ENCODE results near the gene ACADVL.

Gene ACADVL

GRCh38 chr17:7222972-7223292, 3.2 kb downstream of the ACADVL start:
- H3K4me3 ChIP-seq (ENCODE audit: low read depth in 1 of 5, low read length in 5 of 5): no peak overlapping the region
- peaks cover 0 to 4% (median 0%) of the 10 kb centered on the region in 5 donors for H3K27me3 ChIP-seq (ENCODE audit: control insufficient read depth in 5 of 5, insufficient read depth in 4 of 5, low read length in 5 of 5)
- no peak overlapping the region for H3K9ac ChIP-seq (ENCODE audit: low read length in 5 of 5)
- peaks cover 0 to 68% (median 67%) of the 10 kb centered on the region in 5 donors for H3K36me3 ChIP-seq (ENCODE audit: control insufficient read depth in 5 of 5, insufficient read depth in 5 of 5, low read length in 5 of 5)
- peaks cover 12 to 64% (median 51%) of the 10 kb centered on the region in 5 donors for H3K4me1 ChIP-seq (ENCODE audit: control insufficient read depth in 5 of 5, insufficient read depth in 5 of 5, low read length in 5 of 5)
- no peaks in the 10 kb centered on the region for H3K9me3 ChIP-seq (ENCODE audit: control insufficient read depth in 5 of 5, low read length in 5 of 5)
- no peak overlapping the region for H3K27ac ChIP-seq (ENCODE audit: low read depth, low read length)

DNA sequence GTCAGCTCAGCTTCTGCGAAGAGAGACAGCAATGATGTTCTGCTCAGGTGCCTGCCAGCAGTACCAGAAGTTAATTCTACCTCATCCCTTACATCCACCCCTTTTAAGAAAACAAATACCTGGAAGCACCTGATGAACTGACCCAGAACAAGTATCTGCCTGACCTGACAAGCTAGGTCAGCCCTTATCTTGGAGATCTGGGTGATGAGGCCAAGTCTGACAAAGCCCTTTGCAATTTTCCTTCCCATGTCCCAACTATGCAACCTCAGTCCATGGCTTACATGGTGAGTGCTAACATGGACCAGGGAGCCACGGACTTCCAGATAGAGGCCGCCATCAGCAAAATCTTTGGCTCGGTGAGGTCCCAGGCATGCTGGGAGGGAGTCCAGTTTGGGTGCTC, 3.6 kb downstream of the ACADVL start:
- Histone ChIP-seq H3K36me3 (ENCODE audit: control insufficient read depth in 5 of 5, insufficient read depth in 5 of 5, low read length in 5 of 5) (peaks cover 3 to 73% (median 71%) of the 10 kb centered on the region in 5 donors), H3K4me1 (ENCODE audit: control insufficient read depth in 5 of 5, insufficient read depth in 5 of 5, low read length in 5 of 5) (peaks cover 12 to 60% (median 46%) of the 10 kb centered on the region in 5 donors), H3K4me3 (ENCODE audit: low read depth in 1 of 5, low read length in 5 of 5) (no peak overlapping the region), H3K9ac (ENCODE audit: low read length in 5 of 5) (no peak overlapping the region), H3K27me3 (ENCODE audit: control insufficient read depth in 5 of 5, insufficient read depth in 4 of 5, low read length in 5 of 5) (peaks cover 0 to 4% (median 0%) of the 10 kb centered on the region in 5 donors), H3K27ac (ENCODE audit: low read depth, low read length) (no peak overlapping the region), H3K9me3 (ENCODE audit: control insufficient read depth in 5 of 5, low read length in 5 of 5) (no peaks in the 10 kb centered on the region)

GRCh38 chr17:7224110-7224509, 4.4 kb downstream of the ACADVL start:
- no peak overlapping the region for H3K4me3 ChIP-seq (ENCODE audit: low read depth in 1 of 5, low read length in 5 of 5)
- no peaks in the 10 kb centered on the region for H3K9me3 ChIP-seq (ENCODE audit: control insufficient read depth in 5 of 5, low read length in 5 of 5)
- no peak overlapping the region for H3K9ac ChIP-seq (ENCODE audit: low read length in 5 of 5)
- peaks cover 3 to 80% (median 78%) of the 10 kb centered on the region in 5 donors for H3K36me3 ChIP-seq (ENCODE audit: control insufficient read depth in 5 of 5, insufficient read depth in 5 of 5, low read length in 5 of 5)
- peaks cover 0 to 4% (median 0%) of the 10 kb centered on the region in 5 donors for H3K27me3 ChIP-seq (ENCODE audit: control insufficient read depth in 5 of 5, insufficient read depth in 4 of 5, low read length in 5 of 5)
- no peak overlapping the region for H3K27ac ChIP-seq (ENCODE audit: low read depth, low read length)
- peaks cover 12 to 53% (median 42%) of the 10 kb centered on the region in 5 donors for H3K4me1 ChIP-seq (ENCODE audit: control insufficient read depth in 5 of 5, insufficient read depth in 5 of 5, low read length in 5 of 5)

- H3K9ac ChIP-seq (ENCODE audit: low read length in 5 of 5): no peak overlapping the region
Observed at GRCh38 chr17:7224661-7225111, 4.9 kb downstream of the ACADVL start.

GRCh38 chr17:7225711-7226331, 6.1 kb downstream of the ACADVL start:
- H3K27ac ChIP-seq (ENCODE audit: low read depth, low read length): no peak overlapping the region

More at GRCh38 chr17:7224661-7225111, 4.9 kb downstream of the ACADVL start:
- Histone ChIP-seq H3K4me1 (ENCODE audit: control insufficient read depth in 5 of 5, insufficient read depth in 5 of 5, low read length in 5 of 5) (peaks cover 12 to 48% (median 37%) of the 10 kb centered on the region in 5 donors), H3K27me3 (ENCODE audit: control insufficient read depth in 5 of 5, insufficient read depth in 4 of 5, low read length in 5 of 5) (peaks cover 0 to 4% (median 0%) of the 10 kb centered on the region in 5 donors), H3K4me3 (ENCODE audit: low read depth in 1 of 5, low read length in 5 of 5) (no peak overlapping the region), H3K27ac (ENCODE audit: low read depth, low read length) (no peak overlapping the region), H3K9me3 (ENCODE audit: control insufficient read depth in 5 of 5, low read length in 5 of 5) (no peaks in the 10 kb centered on the region), H3K36me3 (ENCODE audit: control insufficient read depth in 5 of 5, insufficient read depth in 5 of 5, low read length in 5 of 5) (peaks cover 3 to 86% (median 84%) of the 10 kb centered on the region in 5 donors)

GRCh38 chr17:7226721-7227710, 7.3 kb downstream of the ACADVL start:
- H3K27me3 ChIP-seq (ENCODE audit: control insufficient read depth in 5 of 5, insufficient read depth in 4 of 5, low read length in 5 of 5): no peaks in the 10 kb centered on the region
- H3K9me3 ChIP-seq (ENCODE audit: control insufficient read depth in 5 of 5, low read length in 5 of 5): no peaks in the 10 kb centered on the region
- peaks cover 3 to 86% (median 84%) of the 10 kb centered on the region in 5 donors for H3K36me3 ChIP-seq (ENCODE audit: control insufficient read depth in 5 of 5, insufficient read depth in 5 of 5, low read length in 5 of 5)
- H3K27ac ChIP-seq (ENCODE audit: low read depth, low read length): no peak overlapping the region
- H3K4me1 ChIP-seq (ENCODE audit: control insufficient read depth in 5 of 5, insufficient read depth in 5 of 5, low read length in 5 of 5): peaks cover 0 to 33% (median 20%) of the 10 kb centered on the region in 5 donors
- no peak overlapping the region for H3K9ac ChIP-seq (ENCODE audit: low read length in 5 of 5)
- H3K4me3 ChIP-seq (ENCODE audit: low read depth in 1 of 5, low read length in 5 of 5): no peak overlapping the region

More at GRCh38 chr17:7225711-7226331, 6.1 kb downstream of the ACADVL start:
- H3K9ac ChIP-seq (ENCODE audit: low read length in 5 of 5): no peak overlapping the region
- peaks cover 5 to 40% (median 29%) of the 10 kb centered on the region in 5 donors for H3K4me1 ChIP-seq (ENCODE audit: control insufficient read depth in 5 of 5, insufficient read depth in 5 of 5, low read length in 5 of 5)
- no peaks in the 10 kb centered on the region for H3K9me3 ChIP-seq (ENCODE audit: control insufficient read depth in 5 of 5, low read length in 5 of 5)
- no peak overlapping the region for H3K4me3 ChIP-seq (ENCODE audit: low read depth in 1 of 5, low read length in 5 of 5)
- peaks cover 3 to 96% (median 94%) of the 10 kb centered on the region in 5 donors for H3K36me3 ChIP-seq (ENCODE audit: control insufficient read depth in 5 of 5, insufficient read depth in 5 of 5, low read length in 5 of 5)
- no peaks in the 10 kb centered on the region for H3K27me3 ChIP-seq (ENCODE audit: control insufficient read depth in 5 of 5, insufficient read depth in 4 of 5, low read length in 5 of 5)

GRCh38 chr17:7228920-7229319, 9.2 kb downstream of the ACADVL start:
- peaks cover 2 to 34% (median 30%) of the 10 kb centered on the region in 5 donors for H3K4me1 ChIP-seq (ENCODE audit: control insufficient read depth in 5 of 5, insufficient read depth in 5 of 5, low read length in 5 of 5)
- no peak overlapping the region for H3K27ac ChIP-seq (ENCODE audit: low read depth, low read length)
- no peaks in the 10 kb centered on the region for H3K27me3 ChIP-seq (ENCODE audit: control insufficient read depth in 5 of 5, insufficient read depth in 4 of 5, low read length in 5 of 5)
- H3K4me3 ChIP-seq (ENCODE audit: low read depth in 1 of 5, low read length in 5 of 5): no peak overlapping the region
- no peaks in the 10 kb centered on the region for H3K9me3 ChIP-seq (ENCODE audit: control insufficient read depth in 5 of 5, low read length in 5 of 5)
- H3K9ac ChIP-seq (ENCODE audit: low read length in 5 of 5): no peak overlapping the region
- peaks cover 3 to 67% (median 65%) of the 10 kb centered on the region in 5 donors for H3K36me3 ChIP-seq (ENCODE audit: control insufficient read depth in 5 of 5, insufficient read depth in 5 of 5, low read length in 5 of 5)

- H3K4me1 ChIP-seq (ENCODE audit: control insufficient read depth in 5 of 5, insufficient read depth in 5 of 5, low read length in 5 of 5): peaks cover 2 to 30% (median 29%) of the 10 kb centered on the region in 5 donors
- no peak overlapping the region for H3K27ac ChIP-seq (ENCODE audit: low read depth, low read length)
- peaks cover 3 to 62% (median 60%) of the 10 kb centered on the region in 5 donors for H3K36me3 ChIP-seq (ENCODE audit: control insufficient read depth in 5 of 5, insufficient read depth in 5 of 5, low read length in 5 of 5)
- H3K9ac ChIP-seq (ENCODE audit: low read length in 5 of 5): no peak overlapping the region
- no peak overlapping the region for H3K4me3 ChIP-seq (ENCODE audit: low read depth in 1 of 5, low read length in 5 of 5)
- H3K27me3 ChIP-seq (ENCODE audit: control insufficient read depth in 5 of 5, insufficient read depth in 4 of 5, low read length in 5 of 5): no peaks in the 10 kb centered on the region
- H3K9me3 ChIP-seq (ENCODE audit: control insufficient read depth in 5 of 5, low read length in 5 of 5): no peaks in the 10 kb centered on the region
Observed at GRCh38 chr17:7229504-7229903, 9.8 kb downstream of the ACADVL start.

GRCh38 chr17:7232114-7232513, 12.4 kb downstream of the ACADVL start:
- no peak overlapping the region for H3K27ac ChIP-seq (ENCODE audit: low read depth, low read length)
- H3K9ac ChIP-seq (ENCODE audit: low read length in 5 of 5): peak overlapping the region in 1 of 5 donors; percentile 2
- no peaks in the 10 kb centered on the region for H3K27me3 ChIP-seq (ENCODE audit: control insufficient read depth in 5 of 5, insufficient read depth in 4 of 5, low read length in 5 of 5)
- H3K9me3 ChIP-seq (ENCODE audit: control insufficient read depth in 5 of 5, low read length in 5 of 5): no peaks in the 10 kb centered on the region
- H3K36me3 ChIP-seq (ENCODE audit: control insufficient read depth in 5 of 5, insufficient read depth in 5 of 5, low read length in 5 of 5): peaks cover 3 to 54% (median 49%) of the 10 kb centered on the region in 5 donors
- peak overlapping the region in 1 of 5 donors; percentile 46 for H3K4me3 ChIP-seq (ENCODE audit: low read depth in 1 of 5, low read length in 5 of 5)
- peaks cover 2 to 42% (median 37%) of the 10 kb centered on the region in 5 donors for H3K4me1 ChIP-seq (ENCODE audit: control insufficient read depth in 5 of 5, insufficient read depth in 5 of 5, low read length in 5 of 5)

Data from subcutaneous abdominal adipose tissue (tissue), 5 donors.